GM19238 (cell line): ENCODE results near the gene APBB1.
"Not testable (repeated sequence)": the region's sequence is repeated elsewhere in the genome, so short reads cannot be mapped to it uniquely, and the experiment has no call there.

Source experiments
- DNase-seq: peaks from one replicate; pipeline ENCODE4 v3.0.0; 2011; ENCODE audit warnings: low spot score; ENCODE audit not compliant: insufficient read length

APBB1 gene

GRCh38 chr11:6417907-6418556, 862 bp downstream of the APBB1 start:
- DNase-seq, result no peak

DNA sequence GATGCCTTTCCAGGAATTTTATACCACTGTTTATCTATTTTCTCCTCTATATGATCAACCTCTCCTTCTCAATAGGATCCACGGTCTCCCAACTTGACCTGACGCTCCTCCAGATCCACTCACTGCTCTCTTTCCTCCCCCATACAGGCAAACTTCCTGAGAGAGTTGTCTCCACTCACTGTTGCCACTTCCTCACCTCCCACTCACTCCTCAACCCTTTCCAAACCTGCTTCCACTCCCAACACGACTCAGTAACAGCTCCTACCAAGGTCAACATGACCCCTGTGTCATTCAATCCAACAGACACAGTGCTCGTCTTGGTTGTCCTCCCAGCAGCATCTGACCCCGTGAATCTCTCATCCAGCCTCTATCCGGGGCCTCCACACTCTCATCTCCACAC, 3.1 kb downstream of the APBB1 start:
- no peak for DNase-seq

- no peak for DNase-seq
Measured at GRCh38 chr11:6414874-6415328, 4.0 kb downstream of the APBB1 start.

DNA sequence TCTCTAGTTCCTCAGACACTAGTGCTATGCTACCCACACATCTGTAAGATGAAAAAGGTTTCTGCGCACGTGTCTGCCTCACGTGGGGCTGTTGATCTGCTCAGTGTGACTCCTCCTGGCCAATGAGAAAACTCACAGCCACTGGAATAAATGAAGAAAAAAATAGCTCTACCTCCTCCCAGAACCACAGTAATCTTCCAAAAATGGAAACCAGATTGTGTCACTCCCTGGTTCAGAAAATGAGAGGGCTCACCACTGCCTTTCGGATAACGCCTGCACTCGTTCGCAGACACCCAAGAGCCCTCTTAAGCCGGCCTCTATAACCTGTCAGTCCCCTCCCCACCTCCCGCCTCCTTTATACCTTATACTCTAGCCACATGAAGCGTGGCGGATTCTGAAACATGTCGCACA, 5.1 kb downstream of the APBB1 start:
- DNase-seq, result no peak

DNA sequence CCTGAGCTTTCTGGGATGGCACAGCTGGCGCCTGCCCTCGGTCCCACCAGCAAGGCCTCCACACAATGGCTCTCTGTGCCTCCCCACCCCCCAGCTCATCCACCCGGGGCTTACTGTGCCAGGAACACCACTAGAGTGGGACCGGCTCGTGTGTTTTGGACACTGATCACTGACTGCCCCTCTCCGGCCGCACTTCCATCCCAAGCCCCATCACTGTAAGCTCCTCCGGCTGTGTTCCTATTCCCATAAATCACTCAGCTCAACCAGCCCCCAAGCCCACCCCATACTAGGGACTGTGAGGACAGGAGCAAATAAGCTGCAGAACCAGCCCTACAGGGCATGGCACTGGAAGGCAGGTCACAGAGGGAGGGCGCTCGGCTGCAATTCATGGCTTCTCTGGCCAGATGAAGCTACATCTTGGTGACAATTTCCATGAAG, 7.3 kb downstream of the APBB1 start:
- DNase-seq, result no peak

GRCh38 chr11:6410695-6411430, 8.0 kb downstream of the APBB1 start:
- no peak for DNase-seq

GRCh38 chr11:6406370-6406769, 12.5 kb downstream of the APBB1 start:
- DNase-seq, result no peak

DNA sequence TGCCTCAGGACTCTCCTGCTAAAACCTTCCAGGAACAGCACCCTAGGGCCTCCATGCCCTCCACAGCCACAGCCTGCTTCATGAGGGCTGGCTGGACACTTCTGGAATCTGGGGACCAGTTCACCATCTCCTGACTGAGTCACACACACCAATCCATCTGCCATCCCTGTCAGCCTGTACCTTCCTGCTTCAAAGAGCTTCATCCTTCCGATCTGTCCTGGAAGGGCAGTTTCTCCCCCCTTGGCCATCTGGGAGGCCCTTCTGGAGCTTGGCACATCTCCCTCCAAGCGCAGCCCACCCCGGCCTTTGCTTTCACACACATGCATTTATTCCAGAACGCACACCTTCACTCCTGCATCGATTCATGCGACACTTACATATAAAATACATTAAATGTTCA, 13.0 kb downstream of the APBB1 start:
- DNase-seq, result no peak

DNA sequence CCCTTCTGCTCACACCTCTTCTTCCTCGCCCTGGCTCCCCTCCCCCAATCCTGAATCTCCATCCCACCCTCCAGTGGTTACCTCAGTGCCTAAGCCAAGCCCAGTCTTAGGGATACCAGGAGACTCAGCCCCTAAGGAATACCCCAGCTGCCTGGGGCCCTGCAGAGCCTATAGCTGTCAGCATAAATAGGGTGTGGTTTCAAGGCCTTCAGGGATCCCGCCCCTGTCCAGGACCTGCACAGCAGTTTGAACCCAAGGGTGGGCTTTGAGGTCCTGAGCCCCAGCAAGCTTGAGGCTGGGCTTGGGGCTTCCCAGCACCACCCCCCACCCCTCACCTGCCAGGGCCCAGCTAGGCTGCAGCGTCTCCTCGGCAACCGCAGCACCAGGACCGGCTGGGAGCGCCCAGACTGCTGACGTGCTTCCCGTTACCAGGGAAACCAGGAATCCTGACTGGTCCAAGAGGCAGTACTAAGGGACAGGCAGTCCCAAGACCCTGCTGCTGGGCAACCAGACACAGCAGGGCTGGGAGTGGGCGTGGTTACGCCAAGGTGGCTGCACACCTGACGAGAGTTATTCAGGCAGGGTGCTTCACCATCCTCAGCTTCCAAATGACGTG, 13.7 kb downstream of the APBB1 start:
- no peak for DNase-seq

DNA sequence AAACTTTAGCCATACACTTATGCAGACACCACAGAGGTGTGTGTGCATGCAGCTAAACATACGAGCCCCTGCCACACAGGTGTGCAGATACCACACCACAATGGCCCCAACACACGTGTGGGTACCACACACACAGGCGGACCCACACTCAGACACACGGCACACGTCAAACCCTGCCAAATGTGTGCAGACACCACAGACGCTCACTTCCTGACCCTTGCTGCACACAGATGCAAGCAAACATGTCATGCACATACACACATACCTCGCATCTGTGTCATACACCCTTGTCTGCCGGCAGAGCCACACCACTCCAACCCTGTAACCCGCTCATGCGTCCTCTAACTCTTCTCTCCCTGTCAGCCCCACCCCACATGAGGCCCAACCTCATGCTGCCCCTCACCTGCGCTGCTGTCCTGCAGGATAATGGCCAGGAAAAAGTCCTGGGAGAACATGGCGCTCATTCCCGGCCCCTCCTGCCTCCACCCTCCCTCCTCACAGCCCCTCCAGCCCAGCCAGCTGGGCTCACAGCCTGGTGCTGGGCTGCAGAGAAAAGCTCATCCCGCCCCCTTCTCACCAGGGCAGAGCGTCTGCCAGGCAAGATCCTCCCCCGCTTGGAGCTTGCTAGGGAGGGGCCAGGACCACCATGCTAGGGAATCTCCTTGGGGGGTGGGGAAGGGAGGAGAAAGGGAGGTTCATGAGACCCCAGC, 14.4 kb downstream of the APBB1 start:
- DNase-seq, result no peak

- DNase-seq, result no peak
Measured at GRCh38 chr11:6403539-6403938, 15.4 kb downstream of the APBB1 start.

- peak; percentile 69 for DNase-seq
Measured at GRCh38 chr11:6402561-6402981, 16.3 kb downstream of the APBB1 start.

DNA sequence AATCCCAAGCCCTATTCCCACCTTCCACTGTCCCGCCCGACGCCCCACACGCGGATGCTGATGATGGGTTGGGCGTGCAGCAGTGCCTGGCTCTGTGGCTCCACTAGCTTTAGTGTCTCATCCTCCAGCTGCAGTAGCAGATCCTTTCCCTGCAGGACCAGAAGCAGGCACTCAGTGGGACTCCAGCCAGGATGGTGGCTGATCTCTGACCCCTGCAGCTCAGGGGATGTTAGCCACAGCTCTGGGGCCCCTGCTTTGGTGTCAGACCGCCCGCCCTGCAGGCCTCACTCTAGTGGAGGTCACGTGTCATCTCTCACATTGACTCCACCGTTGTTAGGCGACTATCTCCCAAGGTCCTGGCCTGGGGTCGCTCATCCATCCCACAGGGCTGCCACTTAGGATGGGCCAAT, 16.8 kb downstream of the APBB1 start:
- no peak for DNase-seq

GRCh38 chr11:6401464-6401863, 17.4 kb downstream of the APBB1 start:
- DNase-seq, result no peak

DNA sequence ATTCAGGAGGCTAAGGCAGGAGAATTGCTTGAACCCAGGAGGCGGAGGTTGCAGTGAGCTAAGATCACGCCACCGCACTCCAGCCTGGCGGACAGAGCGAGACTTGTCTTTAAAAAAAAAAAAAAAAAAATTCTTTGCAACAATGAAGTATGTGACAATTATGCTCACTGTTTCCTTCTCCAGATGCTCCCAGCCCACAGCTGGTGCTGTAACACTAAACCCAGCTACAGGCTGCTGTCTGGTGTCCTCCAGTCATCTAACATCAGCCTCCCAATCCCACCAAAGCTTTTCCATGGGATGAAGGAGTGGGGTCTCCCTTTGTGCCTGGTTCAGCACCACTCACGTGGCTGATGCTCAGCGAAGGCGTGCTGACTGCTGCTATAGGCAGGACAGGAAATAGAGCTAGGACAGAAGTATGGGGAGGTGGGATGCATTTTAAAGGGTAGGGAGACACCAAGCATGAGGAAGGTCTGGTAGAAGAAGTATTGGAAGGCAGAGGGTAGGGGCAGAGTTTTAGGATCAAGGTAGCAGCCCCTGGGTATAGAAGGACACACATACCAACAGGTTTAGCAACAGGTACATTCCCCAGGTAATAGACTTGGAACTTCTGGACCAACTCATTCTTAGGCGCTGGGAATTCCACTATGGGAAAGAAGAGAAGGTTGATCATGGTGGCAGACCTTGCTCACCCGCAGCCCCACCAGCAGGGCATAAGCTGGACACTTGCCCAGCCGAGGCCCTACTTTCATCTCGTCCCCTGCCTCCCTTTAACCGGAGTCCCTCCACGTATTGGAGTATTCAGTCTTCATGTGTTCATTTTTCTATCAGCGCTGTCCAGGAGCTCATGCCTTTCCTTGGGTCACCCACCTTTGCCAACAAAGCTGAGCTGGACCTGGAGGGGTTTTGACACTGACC, 18.2 kb downstream of the APBB1 start:
- DNase-seq, result no peak

DNA sequence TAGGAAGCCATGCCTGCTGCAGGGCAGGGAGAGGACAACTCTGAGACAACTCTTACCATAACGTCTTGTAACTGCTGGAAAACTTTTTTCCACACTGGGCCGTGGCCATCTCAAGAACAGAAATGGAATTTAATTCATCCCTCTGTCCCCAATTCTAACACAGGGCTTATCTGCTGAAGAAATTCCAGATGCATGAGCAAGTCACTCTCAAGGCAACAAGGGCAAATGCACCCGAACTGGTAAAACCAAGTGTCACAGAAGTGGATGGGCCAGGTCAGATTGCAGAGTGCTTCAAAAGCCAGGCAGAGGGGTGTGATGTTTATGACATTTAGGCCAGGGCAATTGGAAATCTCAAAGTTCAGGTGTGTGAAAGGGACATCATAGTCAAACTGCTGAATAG, 21.3 kb downstream of the APBB1 start:
- DNase-seq, result no peak

- no peak for DNase-seq
Measured at GRCh38 chr11:6397156-6397555, 21.7 kb downstream of the APBB1 start.

GRCh38 chr11:6395470-6396060, 23.3 kb downstream of the APBB1 start:
- DNase-seq, result no peak

DNA sequence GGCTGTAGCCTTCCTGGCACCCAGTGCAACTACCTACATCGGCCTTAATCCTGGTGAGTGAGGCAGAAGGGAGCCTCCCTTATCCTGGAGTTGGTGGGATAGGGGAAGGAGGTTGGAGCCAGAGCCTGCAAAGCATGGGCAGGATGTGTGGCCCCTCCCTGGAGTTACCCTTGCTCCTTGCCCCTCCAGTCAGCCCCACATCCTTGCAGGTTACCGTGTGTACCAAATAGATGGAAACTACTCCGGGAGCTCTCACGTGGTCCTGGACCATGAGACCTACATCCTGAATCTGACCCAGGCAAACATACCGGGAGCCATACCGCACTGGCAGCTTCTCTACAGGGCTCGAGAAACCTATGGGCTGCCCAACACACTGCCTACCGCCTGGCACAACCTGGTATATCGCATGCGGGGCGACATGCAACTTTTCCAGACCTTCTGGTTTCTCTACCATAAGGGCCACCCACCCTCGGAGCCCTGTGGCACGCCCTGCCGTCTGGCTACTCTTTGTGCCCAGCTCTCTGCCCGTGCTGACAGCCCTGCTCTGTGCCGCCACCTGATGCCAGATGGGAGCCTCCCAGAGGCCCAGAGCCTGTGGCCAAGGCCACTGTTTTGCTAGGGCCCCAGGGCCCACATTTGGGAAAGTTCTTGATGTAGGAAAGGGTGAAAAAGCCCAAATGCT, 24.8 kb downstream of the APBB1 start:
- DNase-seq, result no peak

GRCh38 chr11:6392251-6392650, 26.6 kb downstream of the APBB1 start:
- DNase-seq, result not testable (repeated sequence)
